ENCODE measurements around the gene REXO5. TPM values are rescaled to one million over a fixed set of nuclear protein-coding genes. Genes with fewer than 3 reads are reported as not detected.

The REXO5 gene
- total and polyA plus RNA-seq, 9 of the 15 experiments (the other 6 are each of a cell fraction or from before 2014, with no cell fraction given) = 10.5 to 45.1 (median 25.4) TPM

DNA sequence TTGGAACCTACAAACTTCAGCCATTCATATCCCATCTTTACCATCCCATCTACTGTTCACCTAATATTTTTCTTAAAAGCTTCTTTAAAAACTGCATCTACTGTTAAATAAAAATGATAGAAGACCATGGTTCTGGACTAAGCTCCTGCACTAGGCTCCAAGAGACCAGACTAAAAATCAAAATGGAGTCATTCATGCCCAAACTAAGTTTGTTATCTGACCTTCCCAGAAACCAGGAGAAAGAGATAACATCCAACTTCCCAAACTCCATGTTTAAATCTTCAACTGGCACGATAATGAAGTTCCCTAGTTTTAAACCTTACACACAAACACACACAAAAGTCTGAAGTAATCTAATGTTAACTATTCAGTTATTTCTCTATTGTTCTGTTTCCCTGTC is 80.0 kb downstream of the REXO5 start (continued):
- TF ChIP-seq, protein P1, sequence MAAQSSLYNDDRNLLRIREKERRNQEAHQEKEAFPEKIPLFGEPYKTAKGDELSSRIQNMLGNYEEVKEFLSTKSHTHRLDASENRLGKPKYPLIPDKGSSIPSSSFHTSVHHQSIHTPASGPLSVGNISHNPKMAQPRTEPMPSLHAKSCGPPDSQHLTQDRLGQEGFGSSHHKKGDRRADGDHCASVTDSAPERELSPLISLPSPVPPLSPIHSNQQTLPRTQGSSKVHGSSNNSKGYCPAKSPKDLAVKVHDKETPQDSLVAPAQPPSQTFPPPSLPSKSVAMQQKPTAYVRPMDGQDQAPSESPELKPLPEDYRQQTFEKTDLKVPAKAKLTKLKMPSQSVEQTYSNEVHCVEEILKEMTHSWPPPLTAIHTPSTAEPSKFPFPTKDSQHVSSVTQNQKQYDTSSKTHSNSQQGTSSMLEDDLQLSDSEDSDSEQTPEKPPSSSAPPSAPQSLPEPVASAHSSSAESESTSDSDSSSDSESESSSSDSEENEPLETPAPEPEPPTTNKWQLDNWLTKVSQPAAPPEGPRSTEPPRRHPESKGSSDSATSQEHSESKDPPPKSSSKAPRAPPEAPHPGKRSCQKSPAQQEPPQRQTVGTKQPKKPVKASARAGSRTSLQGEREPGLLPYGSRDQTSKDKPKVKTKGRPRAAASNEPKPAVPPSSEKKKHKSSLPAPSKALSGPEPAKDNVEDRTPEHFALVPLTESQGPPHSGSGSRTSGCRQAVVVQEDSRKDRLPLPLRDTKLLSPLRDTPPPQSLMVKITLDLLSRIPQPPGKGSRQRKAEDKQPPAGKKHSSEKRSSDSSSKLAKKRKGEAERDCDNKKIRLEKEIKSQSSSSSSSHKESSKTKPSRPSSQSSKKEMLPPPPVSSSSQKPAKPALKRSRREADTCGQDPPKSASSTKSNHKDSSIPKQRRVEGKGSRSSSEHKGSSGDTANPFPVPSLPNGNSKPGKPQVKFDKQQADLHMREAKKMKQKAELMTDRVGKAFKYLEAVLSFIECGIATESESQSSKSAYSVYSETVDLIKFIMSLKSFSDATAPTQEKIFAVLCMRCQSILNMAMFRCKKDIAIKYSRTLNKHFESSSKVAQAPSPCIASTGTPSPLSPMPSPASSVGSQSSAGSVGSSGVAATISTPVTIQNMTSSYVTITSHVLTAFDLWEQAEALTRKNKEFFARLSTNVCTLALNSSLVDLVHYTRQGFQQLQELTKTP (IDR thresholded peaks at IDR 0.05; ENCODE audit: low read depth in 1 of 2, partially characterized antibody in 2 of 2) = no peak
- no peak for TF ChIP-seq NBN (IDR thresholded peaks at IDR 0.05; ENCODE audit: low read depth)
- TF ChIP-seq RBM34 (IDR thresholded peaks at IDR 0.05; ENCODE audit: borderline replicate concordance, insufficient read depth, low read length) = no peak
- TF ChIP-seq C11orf30 (IDR thresholded peaks at IDR 0.05; ENCODE audit: low read depth) = no peak
- TF ChIP-seq DIDO1 (tag; IDR thresholded peaks at IDR 0.05; ENCODE audit: low read depth) = 0 out of 2 replicates have a peak, but pooled peaks have one; percentile 17
- no peak for TF ChIP-seq ZFP30 (CRISPR knock-in tag; IDR thresholded peaks at IDR 0.05; ENCODE audit: borderline replicate concordance)
- TF ChIP-seq ZNF79 (CRISPR knock-in tag; IDR thresholded peaks at IDR 0.05; ENCODE audit: low read depth) = peak; percentile 60; the same call in 1 of the 2 replicates
- no peak for TF ChIP-seq SMAD2 (IDR thresholded peaks at IDR 0.05; ENCODE audit: low read depth, low read length)
- TF ChIP-seq KAT7 (CRISPR knock-in tag; IDR thresholded peaks at IDR 0.05; ENCODE audit: borderline replicate concordance) = no peak
- no peak for TF ChIP-seq RAD21 (CRISPR knock-in tag; conservative IDR thresholded peaks at IDR 0.05 in 1 of 2, IDR thresholded peaks at IDR 0.05 in 1 of 2)
- TF ChIP-seq, protein P2, sequence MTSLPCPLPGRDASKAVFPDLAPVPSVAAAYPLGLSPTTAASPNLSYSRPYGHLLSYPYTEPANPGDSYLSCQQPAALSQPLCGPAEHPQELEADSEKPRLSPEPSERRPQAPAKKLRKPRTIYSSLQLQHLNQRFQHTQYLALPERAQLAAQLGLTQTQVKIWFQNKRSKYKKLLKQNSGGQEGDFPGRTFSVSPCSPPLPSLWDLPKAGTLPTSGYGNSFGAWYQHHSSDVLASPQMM (CRISPR knock-in tag; IDR thresholded peaks at IDR 0.05) = no peak
- no peak for TF ChIP-seq TBL1XR1 (IDR thresholded peaks at IDR 0.05; ENCODE audit: low read length in 2 of 2)
- TF ChIP-seq ETV6 (IDR thresholded peaks at IDR 0.05; ENCODE audit: borderline replicate concordance in 1 of 2, low read depth in 2 of 2, low read length in 1 of 2) = no peak
- no peak for TF ChIP-seq ETV6 (CRISPR knock-in tag; IDR thresholded peaks at IDR 0.05; ENCODE audit: borderline replicate concordance)
- TF ChIP-seq TEAD1 (CRISPR knock-in tag; IDR thresholded peaks at IDR 0.05) = peak in 1 of 2 experiments; percentile 57; a peak in 1 of 4 replicates
- no peak for TF ChIP-seq ZNF324 (CRISPR knock-in tag; IDR thresholded peaks at IDR 0.05)
